NCI-H1105 (cell line): ENCODE measurements around the gene FAM20C.

ENCODE experiments used
- DNase-seq: peaks from one replicate; lab custom pipeline; 2025; lab: John Stamatoyannopoulos, UW

FAM20C gene

DNA sequence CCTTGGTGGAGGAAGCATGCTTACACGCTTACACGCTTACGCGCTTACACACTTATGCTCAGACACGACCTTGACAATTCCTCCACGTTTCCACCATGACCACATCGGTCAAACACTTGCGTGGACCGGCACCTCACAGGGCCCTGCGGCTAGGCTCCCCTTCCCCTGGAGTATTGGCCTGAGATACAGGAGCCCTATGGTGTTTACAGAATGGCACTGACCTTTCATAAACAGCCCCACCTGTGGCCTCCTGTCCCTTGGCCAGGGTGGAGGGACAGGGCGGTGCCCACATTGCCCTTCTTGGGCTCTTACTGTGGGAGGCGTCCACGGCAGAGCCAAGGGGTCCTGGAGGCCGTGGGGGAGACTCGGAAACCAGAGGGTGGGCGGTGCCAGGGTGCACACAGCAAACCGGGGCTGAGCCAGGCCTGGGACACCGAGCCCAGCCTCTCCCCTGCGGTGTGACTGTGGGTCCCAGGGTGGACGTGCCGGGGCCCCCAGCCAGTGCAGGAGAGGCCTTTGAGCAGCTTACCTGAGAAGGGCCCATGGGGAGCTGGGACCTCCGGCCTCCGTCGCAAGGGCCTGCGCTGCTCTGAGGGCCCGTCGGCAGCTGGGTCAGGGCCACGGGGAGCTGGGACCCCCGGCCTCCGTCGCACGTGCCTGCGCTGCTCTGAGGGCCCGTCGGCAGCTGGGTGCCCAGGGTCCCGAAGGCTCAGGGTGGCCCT lies 53.4 kb downstream of the FAM20C start:
- DNase-seq = no peak

DNA sequence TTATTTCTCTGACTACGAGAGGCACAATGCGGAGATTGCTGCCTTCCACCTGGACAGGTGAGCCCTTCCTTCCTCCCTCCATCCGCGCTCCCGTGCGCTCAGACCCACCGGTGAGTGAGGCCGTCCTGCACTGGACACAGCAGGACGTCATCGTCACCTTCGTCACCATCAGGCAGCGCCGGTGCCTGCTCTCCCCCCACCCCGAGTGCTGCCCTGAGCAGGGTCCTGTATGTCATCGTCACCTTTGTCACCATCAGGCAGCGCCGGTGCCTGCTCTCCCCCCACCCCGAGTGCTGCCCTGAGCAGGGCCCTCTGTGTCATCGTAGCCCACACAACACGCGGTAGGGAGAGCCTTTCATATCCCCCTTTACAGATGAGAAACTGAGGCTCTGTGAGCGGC lies 54.1 kb downstream of the FAM20C start:
- DNase-seq = no peak

DNA sequence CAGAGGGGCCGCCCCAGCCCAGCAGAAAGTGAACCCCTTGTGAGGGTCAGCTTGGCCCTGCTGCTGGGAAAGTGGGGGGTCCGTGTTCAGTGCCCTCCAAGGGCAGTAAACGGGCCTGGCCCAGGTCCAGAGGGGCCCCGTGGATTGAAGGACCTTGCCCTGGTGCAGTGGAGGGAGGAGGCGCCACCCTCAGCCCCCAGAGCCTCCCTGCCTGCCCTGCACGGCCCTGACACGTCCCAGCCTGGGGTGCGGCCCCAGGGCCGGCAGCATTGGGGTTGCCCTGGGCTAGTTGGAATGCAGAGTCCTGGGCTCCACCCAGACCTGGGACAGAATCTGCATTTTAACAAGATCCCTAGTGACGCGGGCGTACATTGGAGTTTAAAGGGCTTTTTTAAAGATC lies 54.8 kb downstream of the FAM20C start:
- no peak for DNase-seq

DNA sequence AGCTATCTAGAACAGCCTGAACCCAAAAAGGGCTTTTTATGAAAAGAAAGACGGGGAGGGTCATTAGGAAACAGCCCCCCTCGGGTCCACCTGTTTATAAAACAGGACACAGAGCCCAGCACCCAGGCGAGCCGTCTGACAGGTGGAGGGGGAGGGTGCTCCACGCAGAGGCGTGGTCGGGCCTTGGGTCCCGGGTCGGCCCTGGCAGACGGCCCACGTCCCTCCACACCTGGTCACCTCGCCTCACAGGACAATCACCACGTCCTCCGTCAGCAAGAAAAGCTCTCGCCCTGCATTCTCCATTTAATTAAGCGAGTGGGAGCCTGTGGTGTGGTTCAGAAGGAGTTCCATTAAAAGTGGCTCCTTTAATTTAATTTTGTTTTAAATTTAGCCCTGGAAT lies 55.3 kb downstream of the FAM20C start:
- no peak for DNase-seq

DNA sequence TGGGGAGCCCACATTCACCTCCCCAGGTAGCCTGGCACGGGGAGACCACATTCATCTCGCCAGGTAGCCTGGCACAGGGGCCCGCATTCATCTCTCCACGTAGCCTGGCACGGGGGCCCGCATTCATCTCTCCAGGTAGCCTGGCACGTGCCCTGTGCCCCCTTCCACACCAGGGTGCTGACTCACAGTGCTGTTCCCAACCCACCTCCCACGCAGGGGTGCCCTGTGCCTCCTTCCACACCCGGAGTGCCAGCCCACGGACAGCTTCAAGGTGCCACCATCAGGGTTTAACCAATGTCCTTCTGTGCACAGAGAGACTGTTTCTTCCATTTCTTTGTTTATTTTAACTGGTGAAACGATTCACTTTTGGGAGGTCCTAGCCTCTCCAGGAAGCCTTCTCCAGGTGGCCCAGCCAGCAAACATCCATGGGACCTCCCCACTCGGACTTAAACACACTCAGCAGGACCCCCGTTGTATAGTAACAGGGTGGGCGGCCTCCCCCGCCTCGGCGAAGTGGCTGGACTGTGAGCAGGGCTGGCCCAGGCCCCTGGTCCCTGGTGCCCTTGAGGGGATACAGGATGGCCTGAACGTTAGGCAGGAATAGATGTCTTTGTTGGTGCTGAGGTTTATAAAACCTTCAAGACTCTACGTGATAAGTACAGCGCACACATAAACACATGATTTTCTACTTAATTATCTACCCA lies 56.5 kb downstream of the FAM20C start:
- no peak for DNase-seq

DNA sequence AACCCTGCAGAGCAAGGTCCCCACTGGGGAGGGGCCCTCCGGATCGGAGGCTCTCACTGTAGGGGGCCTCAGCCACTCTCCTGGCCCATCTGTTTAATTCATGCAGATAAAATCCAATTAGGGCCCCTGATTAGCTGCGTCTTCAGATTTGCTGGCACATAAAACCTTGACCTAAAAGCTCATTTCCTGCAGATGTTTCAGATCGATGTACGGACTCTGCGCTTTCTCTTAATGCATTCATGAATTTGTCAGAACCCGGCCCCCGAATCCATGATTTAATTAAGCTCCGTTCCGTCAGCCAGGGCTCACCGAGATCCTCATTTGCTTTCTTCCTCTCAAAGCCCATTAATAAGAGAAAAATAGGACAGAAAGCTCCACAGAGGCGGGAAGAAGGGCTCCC lies 57.6 kb downstream of the FAM20C start:
- DNase-seq = no peak

DNA sequence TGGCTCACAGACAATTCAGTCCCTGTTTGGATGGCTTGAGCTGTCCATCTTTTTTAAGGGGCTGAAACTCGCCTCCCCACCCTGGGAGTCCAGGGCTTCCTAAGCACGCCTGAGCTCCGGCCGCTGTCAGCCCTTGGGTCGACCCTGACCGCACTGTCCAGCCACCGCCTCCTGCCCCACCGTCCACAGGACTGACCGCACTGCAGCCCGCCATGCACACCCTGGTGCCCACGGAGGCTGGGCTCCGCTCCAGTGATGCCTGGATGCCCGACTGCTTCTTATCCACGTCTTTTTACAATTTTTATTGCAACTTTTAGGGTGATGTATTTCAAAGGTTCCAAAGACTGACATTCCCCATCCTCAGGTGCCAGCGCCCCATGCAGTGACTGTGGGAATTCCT lies 58.2 kb downstream of the FAM20C start:
- no peak for DNase-seq

DNA sequence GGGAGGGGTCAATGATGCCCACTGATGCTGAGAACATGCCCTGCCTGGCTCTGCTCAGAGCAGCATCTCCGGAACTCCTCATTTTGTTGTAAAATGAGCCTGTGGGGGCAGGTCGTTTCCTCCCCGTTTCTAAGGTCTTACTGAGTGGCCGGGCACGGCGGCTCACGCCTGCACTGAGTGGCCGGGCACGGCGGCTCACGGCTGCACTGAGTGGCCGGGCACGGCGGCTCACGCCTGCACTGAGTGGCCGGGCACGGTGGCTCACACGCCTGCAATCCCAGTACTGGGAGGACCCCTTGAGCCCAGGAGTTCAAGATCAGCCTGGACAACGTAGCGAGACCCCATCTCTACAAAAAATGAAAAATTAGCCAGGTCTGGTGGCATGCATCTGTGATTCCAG lies 58.6 kb downstream of the FAM20C start:
- no peak for DNase-seq

DNA sequence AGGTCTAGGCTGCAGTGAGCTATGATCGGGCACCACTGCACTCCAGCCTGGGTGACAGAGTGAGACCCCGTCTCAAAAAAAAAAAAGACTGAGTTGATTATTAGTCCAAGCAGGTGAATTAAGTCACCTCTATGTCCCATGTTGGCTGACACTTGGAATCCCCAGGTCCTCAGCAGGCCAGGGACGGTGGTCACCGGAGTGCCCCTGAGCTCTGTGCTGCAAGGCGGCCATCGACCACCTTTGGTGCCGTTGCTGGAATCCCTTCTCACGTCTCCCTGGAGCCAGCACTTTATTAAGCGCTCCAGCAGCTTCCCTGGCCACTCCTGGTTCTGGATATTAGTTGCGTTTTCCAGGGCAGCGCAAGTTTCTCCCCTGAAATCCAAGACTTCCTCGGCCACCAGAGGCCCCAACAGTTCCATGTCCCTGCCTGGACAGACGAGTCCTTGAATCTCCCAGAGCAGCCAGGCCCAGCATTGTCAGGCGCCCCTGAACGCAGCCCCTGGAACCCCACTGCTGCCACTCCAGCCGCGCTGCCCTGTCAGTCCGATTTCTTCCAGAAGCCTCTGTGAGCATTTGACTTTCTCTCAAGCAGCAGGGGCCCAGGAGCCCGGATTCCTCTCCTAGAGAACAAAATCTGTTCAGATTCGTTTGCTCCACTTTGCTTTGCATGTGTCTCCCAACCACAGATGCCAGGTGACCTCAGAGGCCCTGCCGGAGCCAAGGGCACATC lies 59.2 kb downstream of the FAM20C start:
- no peak for DNase-seq

DNA sequence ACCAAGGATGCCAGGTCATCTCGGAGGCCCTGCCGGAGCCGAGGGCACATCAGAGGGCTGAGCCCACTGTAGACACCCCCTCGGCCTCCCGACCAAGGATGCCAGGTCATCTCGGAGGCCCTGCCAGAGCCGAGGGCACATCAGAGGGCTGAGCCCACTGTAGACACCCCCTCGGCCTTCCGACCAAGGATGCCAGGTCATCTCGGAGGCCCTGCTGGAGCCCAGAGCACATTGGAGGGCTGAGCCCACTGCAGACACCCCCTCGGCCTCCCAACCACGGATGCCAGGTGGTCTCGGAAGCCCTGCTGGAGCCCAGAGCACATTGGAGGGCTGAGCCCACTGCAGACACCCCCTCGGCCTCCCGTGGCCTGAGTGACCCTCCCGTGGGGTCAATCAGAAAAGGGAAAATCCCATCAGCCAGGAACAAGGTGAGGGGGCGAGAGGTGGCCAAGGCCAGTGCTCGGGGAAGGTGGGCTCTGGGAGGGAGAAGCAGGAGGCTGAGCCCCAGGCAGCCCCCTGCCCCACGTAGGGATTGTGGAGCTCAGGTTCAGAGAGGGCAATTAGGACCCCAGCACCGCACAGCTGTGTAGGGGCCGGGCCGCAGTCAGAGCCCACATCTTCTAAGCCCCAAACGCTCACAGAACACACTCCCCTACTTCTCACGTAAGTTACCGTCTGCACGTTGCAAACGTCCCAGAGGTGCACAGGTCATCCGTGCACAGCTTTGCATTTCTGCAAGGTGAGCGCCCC lies 60.0 kb downstream of the FAM20C start:
- no peak for DNase-seq

DNA sequence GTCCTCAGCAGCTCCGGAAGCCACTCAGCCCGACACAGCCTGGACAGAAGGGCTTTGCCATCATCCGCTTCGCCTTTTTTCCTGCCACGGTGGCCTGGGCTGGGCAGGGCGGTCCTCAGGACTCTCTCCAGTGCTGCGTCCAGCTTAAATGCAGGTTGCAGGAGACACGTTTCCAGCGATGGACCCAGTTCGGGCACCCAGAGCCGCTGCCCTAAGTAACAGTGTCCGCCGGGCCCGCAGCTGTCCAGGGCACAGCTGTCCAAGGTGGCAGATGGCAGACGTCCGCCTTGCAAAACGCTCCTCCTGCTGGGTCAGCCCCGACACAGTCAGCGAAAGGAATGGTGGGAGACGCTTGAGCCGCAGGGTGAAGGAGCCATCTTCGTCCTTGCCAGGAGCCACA lies 60.6 kb downstream of the FAM20C start:
- DNase-seq = no peak

DNA sequence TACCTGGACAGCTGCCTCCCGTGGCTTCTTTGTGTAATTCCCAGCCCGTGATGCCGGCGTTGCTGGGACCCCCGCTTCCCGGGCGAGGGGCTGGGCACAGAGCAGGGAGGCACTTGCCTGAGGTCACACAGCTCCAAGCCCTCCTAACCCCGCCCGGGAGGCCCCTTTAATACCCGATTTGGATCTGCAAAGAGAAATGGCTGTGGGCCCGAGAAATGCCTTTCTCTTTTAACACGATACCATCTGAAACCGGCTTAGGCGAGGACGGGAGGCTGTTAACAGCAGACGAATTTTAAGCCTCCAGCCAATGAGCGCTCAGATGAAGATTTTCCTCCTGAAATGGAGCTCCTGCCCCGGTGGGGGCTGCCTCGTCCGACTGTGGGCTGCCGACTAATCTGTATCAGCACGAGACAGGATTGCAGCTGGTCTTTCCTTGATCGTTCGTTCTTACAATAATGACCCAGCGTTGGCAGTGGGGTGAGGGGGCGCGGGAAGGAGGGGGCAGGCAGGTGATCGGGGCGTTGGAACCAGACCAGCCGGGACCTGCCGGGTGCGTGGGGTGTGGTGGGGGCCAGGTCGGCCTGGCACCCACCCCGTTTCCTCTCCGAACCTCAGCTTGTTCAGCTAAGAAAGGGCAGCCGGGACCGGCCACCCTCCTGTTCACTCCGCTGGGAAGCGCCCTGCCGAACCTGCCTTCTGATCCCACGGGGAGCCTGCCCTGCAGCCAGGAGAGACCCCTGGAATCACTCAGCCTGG lies 61.4 kb downstream of the FAM20C start:
- DNase-seq = no peak

DNA sequence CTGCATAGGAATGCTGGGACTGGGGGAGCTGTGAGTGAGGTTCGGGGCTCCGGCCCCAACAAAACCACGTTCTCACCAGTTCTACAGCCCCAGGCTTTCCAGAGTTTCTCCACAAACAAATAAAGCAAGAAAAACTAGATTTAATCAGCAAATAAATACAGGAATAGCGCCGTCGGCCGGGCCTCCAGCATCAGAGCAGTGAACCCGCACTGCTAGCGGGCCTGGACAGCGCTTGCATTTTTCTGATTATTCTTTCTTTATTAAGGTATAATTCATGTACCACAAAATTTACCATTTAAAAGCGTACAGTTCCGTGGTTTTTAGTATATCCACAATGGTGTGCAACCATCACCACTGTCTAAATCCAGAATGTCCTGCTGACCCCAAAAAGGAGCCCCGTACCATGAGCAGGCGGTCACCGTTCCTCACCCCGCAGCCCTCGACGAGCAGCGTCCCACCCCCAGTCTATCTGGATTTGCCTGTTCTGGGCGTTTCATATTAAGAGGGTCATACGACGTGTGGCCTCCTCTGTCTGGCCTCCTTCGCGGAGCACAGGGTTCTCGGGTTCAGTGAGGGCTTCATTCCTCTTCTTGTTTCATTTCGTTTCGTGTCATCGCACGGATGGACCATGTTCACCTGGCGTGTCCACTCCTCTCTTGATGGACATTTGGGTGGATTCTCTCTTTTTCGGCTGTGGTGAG lies 62.1 kb downstream of the FAM20C start:
- DNase-seq = no peak

DNA sequence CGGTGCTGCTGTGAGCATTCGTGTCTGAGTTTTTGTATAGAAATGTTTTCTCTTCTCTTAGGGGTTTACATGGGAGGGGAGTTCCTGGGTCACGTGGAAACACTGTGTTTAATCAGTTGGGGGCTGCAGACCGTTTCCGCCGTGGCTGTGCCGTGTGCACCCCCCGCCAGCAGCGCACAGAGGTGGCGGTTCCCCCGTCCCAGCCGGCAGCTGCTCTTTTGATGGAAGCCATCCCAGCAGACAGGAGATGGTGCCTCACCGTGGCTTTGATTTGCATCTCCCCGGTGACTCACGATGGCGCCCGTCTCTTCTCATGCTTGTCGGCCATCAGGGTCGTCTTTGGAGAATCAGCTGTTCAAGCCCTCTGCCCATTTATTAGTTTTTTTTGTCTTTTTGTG lies 62.7 kb downstream of the FAM20C start:
- DNase-seq = no peak

DNA sequence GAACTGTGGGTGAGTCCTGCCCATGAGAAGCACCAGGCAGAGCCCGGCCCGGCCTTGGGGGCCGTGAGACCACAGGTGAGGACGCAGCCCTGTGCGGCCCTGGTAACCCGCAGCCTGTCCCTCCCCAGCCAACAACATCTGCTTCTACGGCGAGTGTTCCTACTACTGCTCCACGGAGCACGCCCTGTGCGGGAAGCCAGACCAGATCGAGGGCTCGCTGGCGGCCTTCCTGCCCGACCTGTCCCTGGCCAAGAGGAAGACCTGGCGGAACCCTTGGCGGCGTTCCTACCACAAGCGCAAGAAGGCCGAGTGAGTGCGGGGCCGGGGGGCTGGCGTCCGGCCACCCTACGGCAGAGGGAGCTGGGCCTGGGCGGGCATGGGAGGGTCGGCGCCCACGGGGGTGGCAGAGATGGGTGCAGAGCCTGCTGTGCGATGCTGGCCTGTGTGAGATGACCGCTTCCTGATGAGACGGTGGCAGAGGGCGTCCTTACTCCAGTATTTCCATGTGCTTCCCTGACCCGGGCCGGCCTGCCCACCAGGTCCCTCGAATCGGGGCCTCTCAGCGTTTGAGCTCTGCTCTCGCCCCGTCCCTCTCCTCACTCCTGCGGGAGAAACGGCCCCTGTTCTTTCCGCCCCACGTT lies 63.5 kb downstream of the FAM20C start:
- no peak for DNase-seq

DNA sequence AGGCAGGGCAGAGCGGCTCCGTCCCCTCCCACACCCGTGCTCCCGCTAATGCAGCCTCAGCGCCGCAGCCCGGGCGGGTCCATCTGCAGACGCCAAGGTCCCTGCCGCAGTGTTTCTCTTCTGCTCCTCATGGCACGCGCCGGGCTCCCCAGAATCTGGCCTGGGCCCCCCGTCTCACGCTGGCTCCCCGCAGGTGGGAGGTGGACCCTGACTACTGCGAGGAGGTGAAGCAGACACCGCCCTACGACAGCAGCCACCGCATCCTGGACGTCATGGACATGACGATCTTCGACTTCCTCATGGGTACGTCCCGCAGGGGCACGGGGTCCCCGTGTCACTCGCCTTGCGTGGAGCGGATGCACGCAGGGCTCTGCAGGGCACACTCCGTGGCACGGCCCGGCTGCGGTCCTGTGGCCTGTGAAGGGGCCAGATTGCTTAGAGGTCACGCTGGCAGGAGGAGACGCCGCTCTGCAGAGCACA lies 64.1 kb downstream of the FAM20C start:
- DNase-seq = no peak

DNA sequence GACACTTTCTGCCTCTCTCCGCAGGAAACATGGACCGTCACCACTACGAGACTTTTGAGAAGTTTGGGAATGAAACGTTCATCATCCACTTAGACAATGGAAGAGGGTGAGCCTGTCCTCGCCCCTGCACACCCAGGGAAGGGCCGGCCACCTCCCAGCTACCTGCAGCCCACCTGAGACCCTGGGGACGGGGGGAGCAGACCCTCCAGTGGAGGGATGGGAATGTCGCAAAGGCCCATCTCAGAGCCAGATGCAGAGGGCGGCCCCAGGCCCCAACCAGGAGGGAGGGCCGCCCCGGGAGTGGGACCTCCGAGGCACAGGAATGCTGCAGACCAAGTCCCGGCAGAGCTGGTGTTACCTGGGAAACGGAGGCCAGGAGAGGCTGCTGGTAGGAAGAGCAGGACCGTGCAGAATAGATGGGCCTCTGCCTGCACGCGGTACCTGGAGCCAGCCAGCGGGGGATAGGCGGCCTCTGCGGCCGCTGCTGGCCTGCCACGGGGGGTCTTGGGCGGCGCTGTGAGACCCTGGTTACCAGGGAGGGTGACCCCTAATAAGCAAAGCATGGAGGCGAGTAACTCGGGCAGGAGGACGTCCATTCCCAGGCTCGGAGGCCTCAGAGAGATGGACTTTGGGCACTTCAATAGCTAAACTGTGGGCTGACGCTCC lies 64.7 kb downstream of the FAM20C start:
- no peak for DNase-seq

DNA sequence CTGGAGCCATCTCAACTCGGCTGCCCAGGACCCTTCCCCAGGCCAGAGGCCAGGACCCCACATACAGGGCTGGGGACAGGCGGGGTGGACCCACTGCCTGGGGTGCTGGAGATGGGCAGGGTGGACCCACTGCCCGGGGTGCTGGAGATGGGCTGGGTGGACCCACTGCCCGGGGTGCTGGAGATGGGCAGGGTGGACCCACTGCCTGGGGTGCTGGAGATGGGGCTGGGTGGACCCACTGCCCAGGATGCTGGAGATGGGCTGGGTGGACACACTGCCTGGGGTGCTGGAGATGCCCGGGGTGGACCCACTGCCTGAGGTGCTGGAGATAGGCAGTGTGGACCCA lies 65.2 kb downstream of the FAM20C start:
- no peak for DNase-seq

DNA sequence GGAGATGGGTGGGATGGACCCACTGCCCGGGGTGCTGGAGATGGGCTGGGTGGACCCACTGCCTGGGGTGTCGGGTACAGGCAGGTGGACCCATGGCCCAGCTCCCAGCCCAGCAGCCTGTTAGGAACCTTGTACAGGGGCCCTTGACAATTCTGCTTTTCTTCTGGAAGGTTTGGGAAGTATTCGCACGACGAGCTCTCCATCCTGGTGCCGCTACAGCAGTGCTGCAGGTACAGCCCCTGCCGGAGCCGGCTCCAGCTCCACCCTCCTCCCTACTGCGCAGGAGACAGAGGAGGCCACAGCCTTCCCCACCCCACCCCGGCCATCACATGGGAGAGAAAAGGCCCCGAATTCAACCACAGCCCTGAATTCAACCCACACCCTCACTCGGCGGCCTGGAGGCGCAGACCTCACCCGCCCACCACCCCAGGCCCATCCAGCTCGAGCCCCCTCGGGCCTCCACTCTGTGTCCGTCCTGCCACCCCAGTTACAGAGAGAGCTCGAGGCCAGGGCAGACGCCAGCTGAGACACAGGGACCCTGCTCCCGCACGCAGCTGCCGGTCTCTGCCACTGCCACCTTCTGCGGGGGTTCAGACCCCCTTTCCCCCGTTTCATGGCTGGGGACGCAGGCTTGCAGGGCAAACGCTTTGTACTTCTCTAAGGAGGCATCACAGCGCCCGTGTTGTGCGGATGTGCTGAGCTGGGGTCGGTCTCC lies 66.3 kb downstream of the FAM20C start:
- DNase-seq = no peak

DNA sequence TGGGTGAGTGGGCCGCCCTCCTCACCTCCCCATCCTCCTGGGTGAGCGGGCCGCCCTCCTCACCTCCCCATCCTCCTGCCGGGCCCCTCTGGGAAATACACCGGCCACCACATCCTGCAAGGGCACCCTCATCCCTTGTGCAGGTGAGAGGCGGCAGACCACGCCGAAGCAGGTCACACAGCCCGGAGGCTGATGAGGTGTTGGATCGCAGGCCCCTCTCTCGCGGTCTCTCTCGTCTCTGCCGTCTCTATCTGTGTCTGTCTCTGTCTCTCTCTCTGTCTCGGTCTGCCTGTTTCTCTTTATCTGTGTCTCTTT lies 66.8 kb downstream of the FAM20C start:
- no peak for DNase-seq
